HEK293 (cell line): Measurements from ENCODE around the gene BLOC1S1.

ENCODE experiments used
- FEZF1 ChIP-seq: fragments of 450-650 bp; formaldehyde crosslinking; IDR thresholded peaks from 2 replicates; pipeline ENCODE4 v1.5.1; 2016; ENCODE audit warnings: missing biosample characterization, missing genetic modification characterization
- GLIS2 ChIP-seq: fragments of 450-650 bp; formaldehyde crosslinking; IDR thresholded peaks from 2 replicates; pipeline ENCODE4 v1.5.1; 2016; ENCODE audit warnings: missing biosample characterization, missing genetic modification characterization
- SCRT1 ChIP-seq: fragments of 450-650 bp; formaldehyde crosslinking; IDR thresholded peaks from 2 replicates; pipeline ENCODE4 v1.5.1; 2016; ENCODE audit warnings: missing biosample characterization, missing genetic modification characterization, borderline replicate concordance
- SCRT2 ChIP-seq: fragments of 450-650 bp; formaldehyde crosslinking; IDR thresholded peaks from 2 replicates; pipeline ENCODE4 v1.5.1; 2016; ENCODE audit warnings: missing biosample characterization, missing genetic modification characterization
- SP3 ChIP-seq: fragments of 450-650 bp; formaldehyde crosslinking; IDR thresholded peaks from 2 replicates; pipeline ENCODE4 v1.5.1; 2016; ENCODE audit warnings: missing biosample characterization, missing genetic modification characterization
- SP7 ChIP-seq: fragments of 450-650 bp; formaldehyde crosslinking; IDR thresholded peaks from 2 replicates; pipeline ENCODE4 v1.5.1; 2016; ENCODE audit warnings: missing biosample characterization, missing genetic modification characterization
- TCF7L2 ChIP-seq: IDR thresholded peaks from 2 replicates; pipeline ENCODE4 v1.6.1; 2011; ENCODE audit warnings: low read depth, mild to moderate bottlenecking, inconsistent platforms, low read length, moderate library complexity, borderline replicate concordance
- YY1 ChIP-seq: fragments of 450-650 bp; formaldehyde crosslinking; IDR thresholded peaks from 2 replicates; pipeline ENCODE4 v1.5.1; 2018; ENCODE audit warnings: missing biosample characterization, missing genetic modification characterization
- ZBTB11 ChIP-seq: fragments of 450-650 bp; formaldehyde crosslinking; conservative IDR thresholded peaks from 2 replicates; pipeline ENCODE4 v1.5.1; 2016; ENCODE audit warnings: low read depth, missing biosample characterization, missing genetic modification characterization
- ZBTB17 ChIP-seq: fragments of 450-650 bp; formaldehyde crosslinking; IDR thresholded peaks from 2 replicates; pipeline ENCODE4 v1.5.1; 2016; ENCODE audit warnings: missing biosample characterization, missing genetic modification characterization
- ZBTB21 ChIP-seq: fragments of 450-650 bp; formaldehyde crosslinking; IDR thresholded peaks from 2 replicates; pipeline ENCODE4 v1.5.1; 2017; ENCODE audit warnings: missing biosample characterization, missing genetic modification characterization
- ZBTB26 ChIP-seq: fragments of 450-650 bp; formaldehyde crosslinking; optimal IDR thresholded peaks from 2 replicates; pipeline ENCODE3; 2016; ENCODE audit warnings: missing biosample characterization, mild to moderate bottlenecking, missing genetic modification characterization
- ZBTB8A ChIP-seq: fragments of 450-650 bp; formaldehyde crosslinking; IDR thresholded peaks from 2 replicates; pipeline ENCODE4 v1.5.1; 2016; ENCODE audit warnings: missing biosample characterization, missing genetic modification characterization
- ZIC2 ChIP-seq: fragments of 450-650 bp; formaldehyde crosslinking; IDR thresholded peaks from 2 replicates; pipeline ENCODE4 v1.5.1; 2016; ENCODE audit warnings: missing biosample characterization, missing genetic modification characterization
- ZNF132 ChIP-seq: fragments of 450-650 bp; formaldehyde crosslinking; IDR thresholded peaks from 2 replicates; pipeline ENCODE4 v1.5.1; 2017; ENCODE audit warnings: missing biosample characterization, missing genetic modification characterization, borderline replicate concordance
- ZNF133 ChIP-seq: fragments of 450-650 bp; formaldehyde crosslinking; IDR thresholded peaks from 2 replicates; pipeline ENCODE4 v1.5.1; 2016; ENCODE audit warnings: missing biosample characterization, missing genetic modification characterization
- ZNF157 ChIP-seq: fragments of 450-650 bp; formaldehyde crosslinking; IDR thresholded peaks from 2 replicates; pipeline ENCODE4 v1.5.1; 2016; ENCODE audit warnings: missing biosample characterization, missing genetic modification characterization
- ZNF184 ChIP-seq: fragments of 450-650 bp; IDR thresholded peaks from 2 replicates; pipeline ENCODE4 v1.5.1; 2018; ENCODE audit warnings: missing biosample characterization, mild to moderate bottlenecking, missing genetic modification characterization
- ZNF221 ChIP-seq: fragments of 450-650 bp; formaldehyde crosslinking; IDR thresholded peaks from 2 replicates; pipeline ENCODE4 v1.5.1; 2017; ENCODE audit warnings: missing biosample characterization, missing genetic modification characterization, borderline replicate concordance
- ZNF280D ChIP-seq: fragments of 450-650 bp; formaldehyde crosslinking; IDR thresholded peaks from 2 replicates; pipeline ENCODE4 v1.5.1; 2016; ENCODE audit warnings: missing biosample characterization, missing genetic modification characterization
- ZNF335 ChIP-seq: fragments of 450-650 bp; formaldehyde crosslinking; conservative IDR thresholded peaks from 2 replicates; pipeline ENCODE4 v1.5.1; 2016; ENCODE audit warnings: missing biosample characterization, missing genetic modification characterization
- ZNF398 ChIP-seq: fragments of 450-650 bp; formaldehyde crosslinking; IDR thresholded peaks from 2 replicates; pipeline ENCODE4 v1.5.1; 2017; ENCODE audit warnings: missing biosample characterization, missing genetic modification characterization
- ZNF558 ChIP-seq: fragments of 450-650 bp; formaldehyde crosslinking; IDR thresholded peaks from 2 replicates; pipeline ENCODE4 v1.5.1; 2016; ENCODE audit warnings: missing biosample characterization, missing genetic modification characterization
- ZNF560 ChIP-seq: fragments of 450-650 bp; formaldehyde crosslinking; IDR thresholded peaks from 2 replicates; pipeline ENCODE4 v1.5.1; 2017; ENCODE audit warnings: missing biosample characterization, missing genetic modification characterization, borderline replicate concordance
- ZNF629 ChIP-seq: fragments of 450-650 bp; formaldehyde crosslinking; IDR thresholded peaks from 2 replicates; pipeline ENCODE4 v1.5.1; 2017; ENCODE audit warnings: missing biosample characterization, missing genetic modification characterization
- ZNF660 ChIP-seq: fragments of 450-650 bp; IDR thresholded peaks from 2 replicates; pipeline ENCODE4 v1.5.1; 2018; ENCODE audit warnings: missing biosample characterization, mild to moderate bottlenecking, missing genetic modification characterization
- ZNF768 ChIP-seq: fragments of 450-650 bp; formaldehyde crosslinking; IDR thresholded peaks from 2 replicates; pipeline ENCODE4 v1.5.1; 2018; ENCODE audit warnings: missing biosample characterization, mild to moderate bottlenecking, missing genetic modification characterization
- ZNF837 ChIP-seq: fragments of 450-650 bp; formaldehyde crosslinking; IDR thresholded peaks from 2 replicates; pipeline ENCODE4 v1.5.1; 2016; ENCODE audit warnings: missing biosample characterization, missing genetic modification characterization
- ZSCAN16 ChIP-seq: fragments of 450-650 bp; formaldehyde crosslinking; IDR thresholded peaks from 2 replicates; pipeline ENCODE4 v1.5.1; 2016; ENCODE audit warnings: missing biosample characterization, missing genetic modification characterization
- ZSCAN4 ChIP-seq: fragments of 450-650 bp; formaldehyde crosslinking; IDR thresholded peaks from 2 replicates; pipeline ENCODE4 v1.5.1; 2017; ENCODE audit warnings: missing biosample characterization, missing genetic modification characterization

Gene BLOC1S1

GRCh38 chr12:55700255-55701018 is 15.4 kb upstream of the BLOC1S1 start (continued):
- TF ChIP-seq ZNF221 (tag by site-specific recombination) (no peak), ZSCAN16 (tag by site-specific recombination) (no peak), ZSCAN4 (tag by site-specific recombination) (0 out of 2 replicates have a peak, but pooled peaks have one; percentile 29), ZNF133 (tag by site-specific recombination) (peak; percentile 19; the same call in 1 of the 2 replicates), ZNF560 (no peak), ZIC2 (peak; percentile 76), GLIS2 (tag by site-specific recombination) (peak; percentile 71), ZBTB8A (0 out of 2 replicates have a peak, but pooled peaks have one; percentile 25), ZBTB11 (tag by site-specific recombination) (no peak), ZNF660 (tag by site-specific recombination) (peak; percentile 93), TCF7L2 (no peak), SP3 (tag by site-specific recombination) (no peak), SP7 (peak; percentile 96), FEZF1 (tag by site-specific recombination) (no peak), ZNF184 (0 out of 2 replicates have a peak, but pooled peaks have one; percentile 62), ZNF768 (tag by site-specific recombination) (no peak), ZBTB17 (tag by site-specific recombination) (no peak; the same call in 1 of the 2 replicates), ZBTB26 (no peak), ZNF280D (tag by site-specific recombination) (0 out of 2 replicates have a peak, but pooled peaks have one; percentile 55), ZNF629 (tag by site-specific recombination) (peak; percentile 75; the same call in 1 of the 2 replicates), ZNF837 (no peak), ZNF398 (peak; percentile 95), SCRT2 (tag by site-specific recombination) (0 out of 2 replicates have a peak, but pooled peaks have one; percentile 8), ZNF335 (peak; percentile 46), ZNF558 (tag by site-specific recombination) (peak; percentile 46; the same call in 1 of the 2 replicates), ZNF157 (tag by site-specific recombination) (no peak), ZNF132 (no peak), SCRT1 (no peak), YY1 (tag by site-specific recombination) (no peak), ZBTB21 (peak; percentile 83)
